ENCODE measurements around the gene GAGE12J.

GRCh38 chrX:49303346-49303745 lies 18.5 kb upstream of the GAGE12J start, which contains the start of gene GAGE10:
- TF ChIP-seq CTCF (optimal IDR thresholded peaks at IDR 0.05 in 1 of 3, IDR thresholded peaks at IDR 0.05 in 1 of 3, conservative IDR thresholded peaks at IDR 0.05 in 1 of 3; ENCODE audit: extremely low read depth in 1 of 3, insufficient read depth in 2 of 3, low read length in 3 of 3) (no peak), EZH2 (IDR thresholded peaks at IDR 0.05; ENCODE audit: low read length) (no peak)

Data from keratinocyte (primary cell).